ENCODE measurements around the gene FASN.

DNA sequence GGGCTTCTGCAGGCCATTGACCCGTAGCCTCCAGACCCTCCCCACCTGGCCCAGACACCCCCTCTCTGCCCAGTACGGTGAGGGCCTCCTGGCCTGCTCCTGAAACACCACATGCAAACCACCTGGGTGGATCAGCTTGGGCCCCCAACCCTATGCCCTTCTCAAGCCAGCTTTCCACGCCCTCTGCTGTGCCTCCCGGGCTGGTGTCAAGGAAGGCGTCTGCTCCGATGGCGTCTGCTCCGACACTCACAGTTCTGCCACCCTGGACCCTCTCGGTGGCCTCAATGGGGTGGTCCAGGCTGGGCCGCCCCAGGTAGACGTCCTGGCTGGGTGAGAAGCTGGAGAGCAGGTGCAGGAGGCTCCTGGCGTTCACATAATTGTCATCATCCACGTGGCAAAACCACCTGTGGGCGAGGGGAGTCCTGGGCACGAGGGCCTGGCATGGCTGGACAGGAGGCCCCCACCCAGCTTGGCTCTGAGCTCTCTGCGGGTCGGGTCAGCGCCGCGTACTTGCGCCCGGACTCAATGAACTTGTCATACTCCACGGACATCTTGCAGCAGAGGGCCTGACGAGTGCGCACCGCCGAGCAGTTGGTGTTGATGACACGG is 47.8 kb downstream of the FASN start:
- TF ChIP-seq, protein P1, sequence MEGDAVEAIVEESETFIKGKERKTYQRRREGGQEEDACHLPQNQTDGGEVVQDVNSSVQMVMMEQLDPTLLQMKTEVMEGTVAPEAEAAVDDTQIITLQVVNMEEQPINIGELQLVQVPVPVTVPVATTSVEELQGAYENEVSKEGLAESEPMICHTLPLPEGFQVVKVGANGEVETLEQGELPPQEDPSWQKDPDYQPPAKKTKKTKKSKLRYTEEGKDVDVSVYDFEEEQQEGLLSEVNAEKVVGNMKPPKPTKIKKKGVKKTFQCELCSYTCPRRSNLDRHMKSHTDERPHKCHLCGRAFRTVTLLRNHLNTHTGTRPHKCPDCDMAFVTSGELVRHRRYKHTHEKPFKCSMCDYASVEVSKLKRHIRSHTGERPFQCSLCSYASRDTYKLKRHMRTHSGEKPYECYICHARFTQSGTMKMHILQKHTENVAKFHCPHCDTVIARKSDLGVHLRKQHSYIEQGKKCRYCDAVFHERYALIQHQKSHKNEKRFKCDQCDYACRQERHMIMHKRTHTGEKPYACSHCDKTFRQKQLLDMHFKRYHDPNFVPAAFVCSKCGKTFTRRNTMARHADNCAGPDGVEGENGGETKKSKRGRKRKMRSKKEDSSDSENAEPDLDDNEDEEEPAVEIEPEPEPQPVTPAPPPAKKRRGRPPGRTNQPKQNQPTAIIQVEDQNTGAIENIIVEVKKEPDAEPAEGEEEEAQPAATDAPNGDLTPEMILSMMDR (IDR thresholded peaks at IDR 0.05), result no peak
- TF ChIP-seq POLR2A (IDR thresholded peaks at IDR 0.05), result no peak

All from body of pancreas (tissue), 4 donors.